HCT116 (cell line): Measurements from ENCODE around the gene EIF1AD.

ENCODE experiments used
- EZH2 ChIP-seq: fragments of 200-600 bp; sonication (generic); IDR thresholded peaks from 2 replicates; pipeline ENCODE4 v1.6.1; 2017; ENCODE audit warnings: antibody characterized with exemption, mixed run types
- EZH2phosphoT487 ChIP-seq: fragments of 200-600 bp; IDR thresholded peaks from 2 replicates; pipeline ENCODE4 v1.6.1; 2018; ENCODE audit warnings: antibody characterized with exemption, borderline replicate concordance
- POLR2A ChIP-seq: IDR thresholded peaks from 2 replicates; pipeline ENCODE4 v1.7.0; 2011; ENCODE audit warnings: borderline replicate concordance; ENCODE audit not compliant: insufficient read depth, insufficient read length; ENCODE audit errors: extremely low read depth
- TF ChIP-seq, protein P1 (sequence below), 3 experiments: fragments of 200-600 bp in 1 of 3; sonication (generic) in 1 of 3; IDR thresholded peaks in 2 of 3; conservative IDR thresholded peaks in 1 of 3; 2 replicates each; pipeline ENCODE4 v1.5.1; 2012 to 2017; ENCODE audit warnings: low read depth in 2 of 3, low read length in 2 of 3, antibody characterized with exemption in 1 of 3, borderline replicate concordance in 1 of 3, control low read depth in 1 of 3, mild to moderate bottlenecking in 1 of 3, mixed read lengths in 1 of 3, mixed run types in 1 of 3, moderate library complexity in 1 of 3; ENCODE audit not compliant: insufficient read depth in 1 of 3

DNA sequence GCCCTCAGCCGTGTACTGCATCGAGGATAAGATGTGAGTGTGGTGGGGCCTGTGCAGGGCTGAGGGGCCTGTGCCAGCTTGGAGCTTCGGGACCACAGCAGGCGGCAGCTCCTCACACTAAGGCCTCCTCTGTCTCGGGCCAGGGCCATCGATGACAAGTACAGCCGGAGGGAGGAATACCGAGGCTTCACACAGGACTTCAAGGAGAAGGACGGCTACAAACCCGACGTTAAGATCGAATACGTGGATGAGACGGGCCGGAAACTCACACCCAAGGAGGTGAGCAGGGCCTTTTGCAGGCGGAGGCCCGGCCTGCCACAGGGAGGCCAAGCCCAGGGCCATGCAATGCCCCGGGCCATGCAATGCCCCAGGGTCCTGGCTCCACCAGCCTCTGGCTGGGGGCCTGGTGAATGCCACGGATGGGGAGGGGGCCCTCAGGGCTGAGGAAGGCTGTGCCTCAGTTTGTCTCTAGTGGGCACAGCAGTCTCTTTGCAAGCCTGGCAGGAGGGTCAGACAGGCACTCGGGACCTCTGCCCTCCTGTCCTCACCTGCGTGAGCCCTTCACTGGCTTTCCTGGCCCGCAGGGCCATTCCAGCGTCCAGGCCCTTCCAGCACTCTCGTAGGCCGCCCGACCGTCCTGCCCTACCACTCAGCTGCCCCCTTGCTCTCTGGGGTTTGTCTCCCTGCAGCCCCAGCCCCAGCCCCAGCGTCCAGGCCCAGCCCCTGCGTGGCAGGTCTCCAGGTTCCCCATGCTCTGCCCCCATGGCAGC, 24.2 kb downstream of the EIF1AD start:
- TF ChIP-seq, protein P1, sequence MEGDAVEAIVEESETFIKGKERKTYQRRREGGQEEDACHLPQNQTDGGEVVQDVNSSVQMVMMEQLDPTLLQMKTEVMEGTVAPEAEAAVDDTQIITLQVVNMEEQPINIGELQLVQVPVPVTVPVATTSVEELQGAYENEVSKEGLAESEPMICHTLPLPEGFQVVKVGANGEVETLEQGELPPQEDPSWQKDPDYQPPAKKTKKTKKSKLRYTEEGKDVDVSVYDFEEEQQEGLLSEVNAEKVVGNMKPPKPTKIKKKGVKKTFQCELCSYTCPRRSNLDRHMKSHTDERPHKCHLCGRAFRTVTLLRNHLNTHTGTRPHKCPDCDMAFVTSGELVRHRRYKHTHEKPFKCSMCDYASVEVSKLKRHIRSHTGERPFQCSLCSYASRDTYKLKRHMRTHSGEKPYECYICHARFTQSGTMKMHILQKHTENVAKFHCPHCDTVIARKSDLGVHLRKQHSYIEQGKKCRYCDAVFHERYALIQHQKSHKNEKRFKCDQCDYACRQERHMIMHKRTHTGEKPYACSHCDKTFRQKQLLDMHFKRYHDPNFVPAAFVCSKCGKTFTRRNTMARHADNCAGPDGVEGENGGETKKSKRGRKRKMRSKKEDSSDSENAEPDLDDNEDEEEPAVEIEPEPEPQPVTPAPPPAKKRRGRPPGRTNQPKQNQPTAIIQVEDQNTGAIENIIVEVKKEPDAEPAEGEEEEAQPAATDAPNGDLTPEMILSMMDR (IDR thresholded peaks at IDR 0.05 in 2 of 3, conservative IDR thresholded peaks at IDR 0.05 in 1 of 3; ENCODE audit: borderline replicate concordance in 1 of 3, insufficient read depth in 1 of 3, low read depth in 2 of 3, low read length in 2 of 3), result no peak
- no peak for TF ChIP-seq EZH2
- TF ChIP-seq POLR2A, result no peak
- TF ChIP-seq EZH2phosphoT487, result no peak
